Central memory CD8-positive, alpha-beta T cell (primary cell): ENCODE measurements around the gene YRDC.

Experiments used
- ATAC-seq: fragments of 150-1000 bp; cut with Tn5 transposase; replicated peaks from 2 replicates; pipeline ENCODE4 v1.10.0; 2022; ENCODE audit warnings: mild to moderate bottlenecking, moderate FRiP score, moderate number of reproducible peaks; ENCODE audit not compliant: poor library complexity, severe bottlenecking; ENCODE audit errors: extremely low read depth
- DNase-seq, 2 donors: peaks; one replicate each; pipeline ENCODE4 v3.0.0; 2021; ENCODE audit warnings: low spot score in 2 of 2
- H3K27ac Mint-ChIP-seq: one replicate; pipeline ENCODE4 v1.8.0; 2022; ENCODE audit warnings: low read depth, mild to moderate bottlenecking, moderate library complexity, mixed read lengths
- H3K27me3 Mint-ChIP-seq: one replicate; pipeline ENCODE4 v1.8.0; 2022; ENCODE audit warnings: mixed read lengths
- H3K36me3 Mint-ChIP-seq: one replicate; pipeline ENCODE4 v1.8.0; 2022; ENCODE audit warnings: mild to moderate bottlenecking, moderate library complexity, mixed read lengths; ENCODE audit not compliant: insufficient read depth
- H3K4me1 Mint-ChIP-seq: one replicate; pipeline ENCODE4 v1.8.0; 2022; ENCODE audit warnings: mixed read lengths
- H3K4me3 Mint-ChIP-seq: one replicate; pipeline ENCODE4 v1.8.0; 2022; ENCODE audit warnings: mild to moderate bottlenecking, moderate library complexity, mixed read lengths
- H3K9me3 Mint-ChIP-seq: one replicate; pipeline ENCODE4 v1.8.0; 2022; ENCODE audit warnings: mixed read lengths

Gene YRDC

GRCh38 chr1:37807555-37808368 is at the start of gene YRDC, which contains the start of gene C1orf122:
Gene YRDC, minus strand, starts transcription at chr1:37808208. Its CDS starts 28 bp downstream, at chr1:37808180.
Gene C1orf122, plus strand, starts transcription at chr1:37807790. Its CDS starts 615 bp downstream, at chr1:37808405.
- Mint-ChIP-seq H3K4me1 (peaks cover 33% of the 10 kb centered on the region), H3K4me3 (peak within 1 kb of the TSS; percentile 89), H3K27ac (peak within 1 kb of the TSS; percentile 94), H3K27me3 (no peaks in the 10 kb centered on the region), H3K9me3 (no peaks in the 10 kb centered on the region), H3K36me3 (peaks cover 37% of the 10 kb centered on the region)
- peak; percentile 96 for ATAC-seq
- DNase-seq = peak; percentile 84 to 85

- peaks cover 24% of the 10 kb centered on the region for H3K4me1 Mint-ChIP-seq
- no peak overlapping the region for H3K27ac Mint-ChIP-seq
- H3K27me3 Mint-ChIP-seq = no peaks in the 10 kb centered on the region
- H3K36me3 Mint-ChIP-seq = peaks cover 26% of the 10 kb centered on the region
- H3K9me3 Mint-ChIP-seq = no peaks in the 10 kb centered on the region
- ATAC-seq (no peak), DNase-seq (no peak)
- H3K4me3 Mint-ChIP-seq = no peak overlapping the region
Observed at GRCh38 chr1:37854406-37854805, 46.4 kb upstream of the YRDC start.

GRCh38 chr1:37853157-37853556 is 45.1 kb upstream of the YRDC start:
- Mint-ChIP-seq H3K9me3 (no peaks in the 10 kb centered on the region), H3K4me1 (peaks cover 24% of the 10 kb centered on the region), H3K27me3 (no peaks in the 10 kb centered on the region), H3K4me3 (no peak overlapping the region), H3K27ac (no peak overlapping the region), H3K36me3 (peaks cover 23% of the 10 kb centered on the region)
- no peak for DNase-seq
- ATAC-seq = no peak

GRCh38 chr1:37851782-37852210 is 43.8 kb upstream of the YRDC start:
- no peak for DNase-seq
- Mint-ChIP-seq H3K36me3 (peaks cover 16% of the 10 kb centered on the region), H3K9me3 (no peaks in the 10 kb centered on the region), H3K27me3 (no peaks in the 10 kb centered on the region), H3K27ac (no peak overlapping the region), H3K4me1 (peaks cover 22% of the 10 kb centered on the region), H3K4me3 (no peak overlapping the region)
- no peak for ATAC-seq

GRCh38 chr1:37851262-37851661 is 43.3 kb upstream of the YRDC start:
- no peaks in the 10 kb centered on the region for H3K27me3 Mint-ChIP-seq
- H3K27ac Mint-ChIP-seq = no peak overlapping the region
- H3K4me3 Mint-ChIP-seq = no peak overlapping the region
- no peak for DNase-seq
- H3K36me3 Mint-ChIP-seq = peaks cover 15% of the 10 kb centered on the region
- ATAC-seq = no peak
- H3K4me1 Mint-ChIP-seq = peaks cover 28% of the 10 kb centered on the region
- H3K9me3 Mint-ChIP-seq = no peaks in the 10 kb centered on the region

GRCh38 chr1:37850352-37850955 is 42.4 kb upstream of the YRDC start:
- Mint-ChIP-seq H3K9me3 (no peaks in the 10 kb centered on the region), H3K27me3 (no peaks in the 10 kb centered on the region), H3K36me3 (peaks cover 13% of the 10 kb centered on the region), H3K4me3 (no peak overlapping the region), H3K4me1 (peaks cover 30% of the 10 kb centered on the region), H3K27ac (no peak overlapping the region)
- DNase-seq (no peak), ATAC-seq (no peak)

- Mint-ChIP-seq H3K27ac (no peak overlapping the region), H3K36me3 (peaks cover 16% of the 10 kb centered on the region), H3K27me3 (no peaks in the 10 kb centered on the region), H3K4me3 (no peak overlapping the region), H3K9me3 (no peaks in the 10 kb centered on the region), H3K4me1 (peaks cover 30% of the 10 kb centered on the region)
- ATAC-seq (no peak), DNase-seq (no peak)
Observed at GRCh38 chr1:37849480-37849879, 41.5 kb upstream of the YRDC start.

- no peak for DNase-seq
- H3K27me3 Mint-ChIP-seq = no peaks in the 10 kb centered on the region
- H3K9me3 Mint-ChIP-seq = no peaks in the 10 kb centered on the region
- peaks cover 8% of the 10 kb centered on the region for H3K36me3 Mint-ChIP-seq
- H3K4me3 Mint-ChIP-seq = peak overlapping the region; percentile 21
- H3K4me1 Mint-ChIP-seq = peaks cover 43% of the 10 kb centered on the region
- H3K27ac Mint-ChIP-seq = peak overlapping the region; percentile 73
- ATAC-seq = no peak
Observed at GRCh38 chr1:37846647-37847339, 38.8 kb upstream of the YRDC start.

- Mint-ChIP-seq H3K27ac (no peak overlapping the region), H3K36me3 (peaks cover 8% of the 10 kb centered on the region), H3K4me1 (peaks cover 43% of the 10 kb centered on the region), H3K27me3 (no peaks in the 10 kb centered on the region), H3K4me3 (no peak overlapping the region), H3K9me3 (no peaks in the 10 kb centered on the region)
- ATAC-seq (no peak), DNase-seq (no peak)
Observed at GRCh38 chr1:37845786-37846185, 37.8 kb upstream of the YRDC start.

GRCh38 chr1:37845049-37845646 is 37.1 kb upstream of the YRDC start:
- DNase-seq (no peak), ATAC-seq (no peak)
- Mint-ChIP-seq H3K9me3 (no peaks in the 10 kb centered on the region), H3K4me3 (no peak overlapping the region), H3K27ac (peak overlapping the region; percentile 7), H3K36me3 (peaks cover 9% of the 10 kb centered on the region), H3K4me1 (peaks cover 43% of the 10 kb centered on the region), H3K27me3 (no peaks in the 10 kb centered on the region)

- H3K4me3 Mint-ChIP-seq = no peak overlapping the region
- peaks cover 14% of the 10 kb centered on the region for H3K36me3 Mint-ChIP-seq
- H3K27ac Mint-ChIP-seq = no peak overlapping the region
- H3K27me3 Mint-ChIP-seq = no peaks in the 10 kb centered on the region
- peaks cover 43% of the 10 kb centered on the region for H3K4me1 Mint-ChIP-seq
- DNase-seq = no peak
- no peaks in the 10 kb centered on the region for H3K9me3 Mint-ChIP-seq
- no peak for ATAC-seq
Observed at GRCh38 chr1:37844536-37844935, 36.5 kb upstream of the YRDC start.

- H3K9me3 Mint-ChIP-seq = no peaks in the 10 kb centered on the region
- H3K4me3 Mint-ChIP-seq = no peak overlapping the region
- peaks cover 33% of the 10 kb centered on the region for H3K36me3 Mint-ChIP-seq
- peaks cover 34% of the 10 kb centered on the region for H3K4me1 Mint-ChIP-seq
- H3K27ac Mint-ChIP-seq = no peak overlapping the region
- no peaks in the 10 kb centered on the region for H3K27me3 Mint-ChIP-seq
- ATAC-seq = no peak
- no peak for DNase-seq
Observed at GRCh38 chr1:37841652-37842051, 33.6 kb upstream of the YRDC start.
